DMS 273 (cell line): ENCODE measurements around the gene SPON1.

Source experiments
- DNase-seq: peaks from one replicate; lab custom pipeline; 2025; ENCODE audit not compliant: unreplicated experiment; lab: John Stamatoyannopoulos, UW

Gene SPON1

DNA sequence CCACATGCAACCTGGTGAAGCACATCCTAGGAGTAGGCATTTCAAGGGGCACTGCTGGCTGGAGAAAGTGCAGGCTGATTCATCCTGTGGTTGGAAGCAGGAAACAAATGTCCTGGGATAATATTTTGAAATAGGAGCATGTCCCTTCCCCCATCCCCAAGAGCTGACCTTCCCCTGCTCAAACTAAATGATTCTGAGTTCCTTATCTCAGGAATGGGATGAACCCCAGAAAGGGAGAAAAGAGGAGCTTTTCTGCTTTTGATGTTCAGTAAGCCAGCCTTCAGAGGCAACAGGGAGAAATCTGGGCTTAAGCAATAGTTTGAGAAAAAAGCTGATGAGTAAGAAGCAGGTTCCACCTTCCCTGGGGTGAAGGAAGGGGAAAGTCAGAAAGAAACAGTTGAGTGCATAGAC lies 19.5 kb upstream of the SPON1 start:
- no peak for DNase-seq

DNA sequence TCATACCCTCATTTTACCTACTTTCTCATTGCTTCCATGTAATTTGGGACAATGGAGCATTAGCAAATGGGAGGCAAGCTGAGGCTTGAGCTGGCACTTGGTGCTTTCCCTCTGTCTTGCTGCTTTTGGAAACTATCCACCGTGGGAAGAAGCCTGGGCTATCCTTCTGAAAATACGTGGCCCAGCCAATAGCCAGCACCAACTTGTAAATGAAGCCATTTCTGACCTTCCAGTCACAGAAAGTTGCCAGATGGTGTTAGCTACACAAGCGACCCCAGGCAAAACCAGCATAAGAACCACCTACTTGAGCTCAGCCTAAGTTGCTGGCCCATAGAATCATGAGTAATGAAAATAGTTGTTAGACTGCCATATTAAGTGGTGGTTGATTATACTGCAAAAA lies 18.5 kb upstream of the SPON1 start:
- DNase-seq, result no peak

- DNase-seq, result no peak
These were observed 17.6 kb upstream of the SPON1 start for GRCh38 chr11:13944911-13945425.

GRCh38 chr11:13947379-13947778 lies 15.1 kb upstream of the SPON1 start:
- DNase-seq, result no peak

DNA sequence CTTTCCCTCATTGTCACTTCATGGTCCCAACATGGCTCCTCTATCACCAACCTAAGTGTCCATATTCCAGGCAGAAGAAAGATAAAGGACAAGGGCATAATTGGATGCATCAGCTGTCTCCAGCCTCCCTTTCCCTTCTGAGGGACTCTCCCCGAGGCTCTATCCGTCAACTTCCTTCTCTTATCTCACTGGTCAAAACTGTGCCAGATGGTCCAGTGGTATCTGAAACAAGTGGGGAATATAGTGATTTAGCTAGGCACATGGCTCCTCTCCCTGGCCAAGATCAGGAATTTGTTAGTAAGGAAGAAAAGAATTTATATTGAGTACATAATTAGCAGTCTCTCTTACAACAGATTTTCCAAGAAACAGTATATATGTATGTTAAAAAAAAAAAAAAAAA lies 12.6 kb upstream of the SPON1 start:
- DNase-seq, result peak; percentile 62

GRCh38 chr11:13952221-13952620 lies 10.3 kb upstream of the SPON1 start:
- DNase-seq, result no peak

GRCh38 chr11:13952668-13953067 lies 9.9 kb upstream of the SPON1 start:
- DNase-seq, result no peak

DNA sequence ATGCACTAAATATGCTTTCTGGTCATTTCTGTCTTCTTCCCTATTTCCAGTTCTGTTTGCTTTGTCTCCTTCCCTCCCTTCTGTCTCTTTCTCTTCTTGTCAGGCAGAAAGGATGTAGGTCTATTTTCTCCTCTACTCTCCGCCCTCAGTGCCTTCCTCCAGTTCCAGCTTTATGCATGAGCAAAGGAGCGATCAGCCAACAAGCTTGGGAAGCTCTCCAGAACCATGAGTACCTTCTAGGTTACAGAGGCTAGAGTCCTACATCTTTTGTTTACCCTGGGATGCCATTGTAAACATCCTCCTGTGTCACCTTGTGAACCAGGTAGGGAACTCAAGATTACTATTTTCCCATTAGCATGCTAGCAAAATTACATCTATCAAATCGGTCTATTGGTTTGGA lies 7.9 kb upstream of the SPON1 start:
- DNase-seq, result no peak

GRCh38 chr11:13955971-13956421 lies 6.5 kb upstream of the SPON1 start:
- DNase-seq, result peak; percentile 68

- no peak for DNase-seq
These were observed 5.5 kb upstream of the SPON1 start for GRCh38 chr11:13956988-13957387.

GRCh38 chr11:13958641-13959400 lies 3.7 kb upstream of the SPON1 start:
- no peak for DNase-seq

GRCh38 chr11:13962198-13962561 lies 343 bp upstream of the SPON1 start:
- no peak for DNase-seq

- peak; percentile 41 for DNase-seq
These were observed 836 bp downstream of the SPON1 start for GRCh38 chr11:13963169-13963948.

DNA sequence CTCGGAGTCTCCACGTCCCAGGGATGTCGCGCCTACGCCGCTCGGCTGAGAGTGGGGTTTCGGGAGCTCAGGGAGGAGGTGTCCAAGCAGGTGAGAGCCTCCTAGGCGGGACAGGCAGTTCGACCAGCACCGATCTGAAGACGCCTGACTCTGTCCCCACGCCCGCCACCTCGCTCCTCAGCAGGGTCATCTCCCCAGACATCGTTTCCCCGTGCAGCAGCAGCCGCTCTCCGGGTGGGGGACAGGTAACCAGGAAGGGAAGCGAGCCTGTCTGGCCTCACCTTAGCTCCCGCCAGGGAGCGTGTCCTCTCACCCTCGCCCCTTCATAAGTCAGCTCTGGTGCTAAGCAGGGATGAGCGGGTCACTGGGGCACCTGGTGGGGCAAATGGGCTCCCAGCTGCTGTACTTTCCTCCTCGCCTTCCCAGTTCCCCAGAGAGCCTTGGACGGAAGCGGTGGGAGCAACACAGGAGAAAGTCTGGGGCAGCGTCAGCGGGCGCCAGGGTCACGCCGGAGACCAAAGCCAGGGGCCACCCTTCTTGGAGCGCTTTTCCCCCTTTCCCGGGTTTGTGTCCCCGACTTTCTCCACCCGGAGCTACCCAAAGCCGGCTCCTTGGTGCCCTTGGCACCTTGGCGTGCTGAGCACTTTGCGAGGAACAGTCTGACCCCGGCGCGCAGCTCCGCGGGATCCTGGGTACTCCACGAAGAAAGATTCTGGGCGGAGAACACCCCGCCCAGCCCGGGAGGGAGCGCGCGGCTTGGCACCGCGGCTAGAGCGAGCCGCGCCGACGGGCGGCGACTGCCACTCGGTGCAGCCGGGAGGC lies 1.6 kb downstream of the SPON1 start:
- peak; percentile 41 for DNase-seq

- no peak for DNase-seq
These were observed 2.2 kb downstream of the SPON1 start for GRCh38 chr11:13964771-13965074.

DNA sequence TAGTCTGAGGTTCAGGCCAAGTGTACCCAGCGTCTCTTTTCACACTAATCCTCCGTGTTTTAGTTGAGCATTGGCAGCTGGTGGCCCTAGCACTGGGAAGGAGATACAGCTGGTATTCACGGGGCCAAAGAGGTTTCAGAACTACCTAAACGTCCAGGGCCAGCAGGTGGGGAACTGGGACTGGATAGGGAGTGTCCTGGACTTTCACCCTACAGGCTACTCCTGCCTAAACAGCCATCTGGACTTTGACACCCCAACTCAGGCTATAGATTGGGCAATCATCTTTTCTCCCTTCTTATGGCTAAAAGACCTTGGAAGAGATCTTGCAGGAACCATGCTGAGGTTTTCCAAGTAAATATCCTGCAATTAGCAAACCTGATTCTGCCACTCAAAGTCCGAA lies 2.8 kb downstream of the SPON1 start:
- DNase-seq, result no peak

- no peak for DNase-seq
These were observed 3.5 kb downstream of the SPON1 start for GRCh38 chr11:13966013-13966412.

- DNase-seq, result no peak
These were observed 4.0 kb downstream of the SPON1 start for GRCh38 chr11:13966486-13966885.

DNA sequence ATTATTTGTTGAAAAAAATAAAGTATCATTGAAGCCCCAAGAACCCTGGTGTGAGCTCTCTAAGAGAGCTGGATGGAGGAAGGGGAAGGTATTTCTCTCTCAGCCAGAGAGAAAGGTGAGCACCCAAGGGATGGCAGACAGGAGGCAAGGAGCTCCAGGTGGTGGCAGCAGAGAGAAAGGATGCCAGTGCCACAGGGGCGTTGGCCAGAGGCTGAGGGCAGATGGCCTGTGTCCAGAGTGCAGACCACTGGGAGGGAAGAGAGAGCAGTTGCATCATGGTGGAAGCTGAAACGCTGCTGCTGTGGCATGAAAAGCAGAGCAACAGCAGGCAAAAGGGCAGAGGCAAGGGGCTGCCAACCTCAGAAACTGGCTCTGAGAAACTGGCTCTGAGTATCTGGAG lies 8.5 kb downstream of the SPON1 start:
- peak; percentile 35 for DNase-seq

DNA sequence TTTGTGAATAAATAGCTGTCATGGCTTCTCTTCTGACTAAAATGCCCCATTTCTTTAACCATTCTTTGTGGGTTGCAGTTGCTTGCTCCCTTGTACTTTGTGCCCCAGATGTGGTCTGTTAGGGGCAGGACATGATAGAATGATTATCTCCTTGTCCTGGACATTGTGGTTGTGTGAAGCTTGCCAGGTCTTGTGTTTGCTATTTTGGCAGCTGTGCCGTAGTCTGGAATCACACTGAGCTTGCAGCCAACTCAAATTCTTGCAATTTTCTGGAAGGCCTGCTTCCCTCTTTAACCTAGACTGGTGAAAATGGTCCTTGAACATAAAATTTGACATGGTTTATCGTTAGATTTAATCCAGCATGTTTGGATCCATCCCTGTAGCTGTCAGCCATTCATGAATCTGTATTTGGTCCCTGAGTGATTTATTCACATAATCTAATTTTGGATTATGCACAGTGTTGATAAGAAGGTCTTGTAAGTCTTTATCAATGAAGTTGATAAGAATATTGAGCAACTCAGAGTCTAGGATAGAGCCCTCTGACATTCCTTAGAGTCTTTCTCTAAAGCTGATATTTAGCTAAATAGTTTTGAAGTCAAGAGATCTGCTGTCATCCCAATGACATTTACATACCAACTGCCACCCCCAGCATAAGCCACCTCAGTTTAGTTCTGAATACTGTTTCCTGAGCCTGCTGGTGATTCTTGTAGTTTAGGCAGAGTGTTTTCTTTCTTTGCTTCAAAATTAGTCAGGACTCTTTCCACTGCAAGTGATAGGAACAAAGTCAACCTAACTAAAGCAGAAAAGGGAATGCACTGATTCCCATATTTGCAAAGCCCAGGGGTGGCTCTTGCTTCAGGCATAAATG lies 9.8 kb downstream of the SPON1 start:
- no peak for DNase-seq

DNA sequence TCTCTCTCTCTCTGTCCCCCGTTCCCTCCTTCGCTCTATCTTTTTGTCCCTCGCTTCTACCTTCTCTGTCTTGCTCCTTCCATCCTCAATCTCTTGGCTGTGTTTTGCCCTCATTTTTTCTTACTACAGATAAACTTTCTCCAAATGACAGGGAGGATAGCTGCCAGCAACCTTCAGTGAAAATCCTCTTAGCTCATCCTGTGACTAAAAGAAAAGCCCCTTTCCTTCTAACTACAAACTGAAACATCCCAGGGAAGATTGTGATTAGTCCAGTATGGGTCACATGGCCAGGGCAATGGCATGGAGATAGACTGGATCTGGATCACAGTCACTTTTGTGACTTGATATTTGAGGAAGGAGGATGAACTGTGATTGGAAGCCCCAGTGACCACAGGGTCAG lies 10.4 kb downstream of the SPON1 start:
- no peak for DNase-seq
